NCI-H2171 treated with DMSO at 0.1 percent for 48 hours (cell line): Measurements from ENCODE around the gene MRPS24.

Experiments used
- DNase-seq: peaks from one replicate; lab custom pipeline; 2025; lab: John Stamatoyannopoulos, UW

The MRPS24 gene

DNA sequence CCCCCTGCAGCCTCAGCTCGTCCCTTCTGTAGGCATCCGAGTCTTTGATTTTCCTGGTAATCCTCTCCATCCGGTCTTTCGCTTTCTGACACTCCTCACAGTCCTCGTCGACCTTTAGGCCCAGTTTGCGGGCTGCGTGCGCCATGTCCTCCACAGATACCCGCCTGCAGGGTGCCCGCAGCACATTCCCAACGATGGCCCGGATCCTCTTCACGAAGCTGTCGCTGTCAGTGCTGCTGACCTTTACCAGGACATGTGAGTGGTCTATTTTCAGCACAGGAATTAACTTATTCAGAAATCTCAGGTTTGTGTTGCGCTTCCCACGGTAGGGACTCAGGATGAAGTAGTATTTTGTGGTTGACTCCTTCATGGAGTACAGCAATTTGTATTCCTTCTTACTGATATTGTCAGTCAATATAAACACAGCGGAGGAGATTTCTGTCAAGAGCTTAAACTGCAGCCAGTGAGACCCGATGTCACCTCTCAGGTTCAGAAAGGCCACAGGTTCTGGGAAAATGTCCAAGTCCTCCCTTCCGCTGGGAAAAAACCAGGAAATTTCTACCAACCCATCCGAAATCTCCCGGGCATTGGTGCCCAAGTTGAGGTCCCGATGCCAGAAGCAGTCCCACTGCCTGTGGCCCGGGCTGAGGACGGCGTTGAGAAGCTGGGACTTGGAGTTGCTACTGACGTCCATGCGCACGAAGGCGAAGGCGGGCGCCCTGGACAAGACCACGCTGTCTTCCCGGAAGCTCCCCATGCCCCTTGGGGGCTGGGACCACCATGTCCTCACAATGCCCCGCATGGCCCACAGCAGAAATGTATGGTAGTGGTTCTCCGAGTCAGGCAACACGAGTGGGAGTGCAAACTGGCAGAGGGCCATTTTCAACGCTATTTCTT lies 8.9 kb upstream of the MRPS24 start:
- DNase-seq, result no peak

GRCh38 chr7:43876976-43877745 lies 7.8 kb upstream of the MRPS24 start:
- no peak for DNase-seq

GRCh38 chr7:43876241-43876640 lies 6.9 kb upstream of the MRPS24 start:
- no peak for DNase-seq

DNA sequence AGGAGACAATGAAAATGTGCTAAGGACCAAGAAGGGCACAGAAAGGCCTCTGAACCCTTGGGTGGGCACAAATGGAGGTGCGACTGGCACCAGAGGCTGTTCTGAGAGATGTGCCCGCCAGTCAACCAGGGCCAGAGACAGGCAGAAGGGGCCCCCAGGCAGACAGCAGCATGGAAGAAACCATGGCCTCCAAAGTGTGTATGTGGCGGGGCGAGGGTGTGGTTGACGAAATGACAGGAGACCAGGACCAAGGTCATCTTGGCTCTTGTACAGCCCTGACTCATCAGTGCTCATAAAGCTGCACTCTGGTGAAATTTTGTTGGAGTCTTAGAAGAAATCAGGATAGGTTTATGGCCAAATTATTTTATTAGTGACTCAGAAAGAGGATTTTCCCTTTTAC lies 4.0 kb upstream of the MRPS24 start:
- no peak for DNase-seq

DNA sequence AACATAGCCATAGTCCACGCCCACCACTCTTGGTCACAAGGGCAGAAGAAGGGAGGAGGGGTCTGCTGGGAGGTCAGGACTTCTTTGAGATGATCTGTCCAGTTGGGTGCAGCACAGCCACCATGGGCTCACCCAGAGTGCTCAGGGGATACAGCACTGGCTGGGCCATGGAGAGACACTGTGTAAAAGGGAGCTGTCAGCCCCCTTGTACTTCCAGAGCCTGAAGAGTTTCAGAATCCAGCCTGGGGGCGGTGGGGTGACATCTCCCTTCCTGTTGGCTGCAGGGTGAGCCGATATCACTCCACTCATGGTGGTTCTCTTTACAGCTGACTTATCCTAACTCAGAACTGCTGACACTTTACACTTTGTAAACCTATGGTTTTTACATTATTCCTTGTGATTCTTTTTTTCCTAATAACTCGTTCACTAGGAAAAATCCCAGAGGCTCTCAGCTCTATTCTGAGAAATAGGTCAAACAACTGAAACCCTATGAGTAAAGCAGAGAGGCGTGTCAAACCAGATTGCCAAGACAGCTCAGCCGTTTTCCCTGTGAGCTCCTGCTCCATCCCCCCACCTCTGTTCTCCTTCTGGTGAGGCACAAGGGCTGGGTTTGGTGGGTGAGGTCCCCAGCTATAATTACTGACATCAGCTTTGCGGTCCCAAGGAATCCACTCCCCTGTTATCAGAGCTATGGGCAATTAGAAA lies 3.2 kb upstream of the MRPS24 start:
- no peak for DNase-seq

- no peak for DNase-seq
Measured at GRCh38 chr7:43871064-43871463, 1.7 kb upstream of the MRPS24 start.

- no peak for DNase-seq
Measured at GRCh38 chr7:43870316-43870715, 999 bp upstream of the MRPS24 start.

DNA sequence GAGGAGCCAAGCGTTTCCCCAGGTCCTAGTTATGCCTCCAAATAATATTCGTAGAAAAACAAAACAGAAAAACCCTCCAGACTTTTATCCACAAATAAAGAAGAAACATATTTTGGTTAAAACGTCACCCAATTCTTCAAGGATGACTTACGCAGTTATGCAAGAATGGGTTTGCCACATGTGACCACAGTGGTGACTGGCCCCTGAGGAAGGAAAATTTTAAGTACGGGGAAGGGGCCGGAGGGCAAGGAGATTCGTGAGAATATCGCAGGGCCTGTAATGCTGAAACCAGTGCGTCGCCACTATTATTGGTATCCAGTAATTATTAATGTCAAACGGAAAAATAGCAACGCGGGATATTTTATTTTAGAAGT lies 537 bp upstream of the MRPS24 start:
- no peak for DNase-seq

DNA sequence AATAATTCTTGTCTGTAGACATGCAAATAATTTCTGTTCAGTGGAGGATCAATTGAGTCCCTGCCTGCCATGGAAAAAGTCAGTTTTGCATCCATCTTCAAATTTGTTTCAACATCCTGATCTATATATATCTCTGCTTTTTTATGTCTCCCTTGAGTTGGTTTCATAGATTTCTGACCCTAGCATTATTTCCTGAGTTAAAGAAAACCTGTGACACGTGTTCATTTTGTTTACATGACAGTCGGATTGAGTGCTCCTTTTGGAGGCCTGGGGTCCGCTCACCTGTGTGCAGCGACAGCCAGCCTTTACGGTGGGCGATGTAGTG lies 674 bp downstream of the MRPS24 start:
- DNase-seq, result peak; percentile 33

GRCh38 chr7:43868181-43868580 lies 1.1 kb downstream of the MRPS24 start:
- no peak for DNase-seq

- no peak for DNase-seq
Measured at GRCh38 chr7:43865277-43865676, 4.0 kb downstream of the MRPS24 start.

GRCh38 chr7:43864126-43864525 lies 5.2 kb downstream of the MRPS24 start:
- DNase-seq, result no peak

- DNase-seq, result no peak
Measured at GRCh38 chr7:43856996-43857395, 12.3 kb downstream of the MRPS24 start.

- DNase-seq, result no peak
Measured at GRCh38 chr7:43856316-43856715, 13.0 kb downstream of the MRPS24 start.

DNA sequence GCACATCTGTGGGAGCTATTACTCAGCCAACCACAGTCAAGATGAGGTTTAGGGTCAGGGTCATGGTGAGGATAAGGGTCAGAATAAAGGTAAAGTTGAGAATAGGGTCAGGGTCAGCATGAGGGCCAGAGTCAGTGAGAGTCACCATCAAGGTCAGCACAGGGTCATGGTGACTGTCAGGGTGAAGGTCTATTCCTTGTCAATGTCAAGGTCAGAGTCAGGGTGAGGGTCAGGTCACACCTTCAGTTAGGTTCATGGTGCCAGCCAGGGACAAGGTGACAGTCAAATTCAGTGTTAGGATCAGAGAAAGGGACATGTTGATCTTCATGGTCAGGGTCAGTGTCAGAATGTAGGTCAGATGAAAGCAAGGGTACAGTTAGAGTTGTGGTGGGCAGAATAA lies 14.1 kb downstream of the MRPS24 start:
- no peak for DNase-seq

DNA sequence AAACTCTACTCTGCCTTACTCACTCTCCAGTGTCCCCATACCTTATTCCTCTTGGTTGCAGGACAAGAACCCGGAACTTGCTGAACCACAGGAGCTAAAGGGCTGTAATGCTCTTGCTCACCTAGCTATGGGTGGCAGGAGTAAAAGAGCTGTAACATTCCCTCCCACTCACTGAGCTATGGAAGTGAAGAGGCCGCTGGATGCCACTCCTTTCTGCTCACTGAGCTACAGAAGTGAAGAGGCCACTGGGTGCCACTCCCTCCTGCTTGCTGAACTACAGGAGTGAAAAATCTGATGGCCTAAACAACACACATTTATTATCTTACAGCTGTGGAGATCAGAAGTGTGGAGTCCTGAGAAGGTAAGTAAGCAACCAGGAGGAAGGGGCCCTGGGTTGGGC lies 17.5 kb downstream of the MRPS24 start:
- no peak for DNase-seq

GRCh38 chr7:43850348-43851116 lies 18.8 kb downstream of the MRPS24 start:
- DNase-seq, result no peak

- DNase-seq, result no peak
Measured at GRCh38 chr7:43849047-43849446, 20.3 kb downstream of the MRPS24 start.

- no peak for DNase-seq
Measured at GRCh38 chr7:43847496-43847895, 21.8 kb downstream of the MRPS24 start.

DNA sequence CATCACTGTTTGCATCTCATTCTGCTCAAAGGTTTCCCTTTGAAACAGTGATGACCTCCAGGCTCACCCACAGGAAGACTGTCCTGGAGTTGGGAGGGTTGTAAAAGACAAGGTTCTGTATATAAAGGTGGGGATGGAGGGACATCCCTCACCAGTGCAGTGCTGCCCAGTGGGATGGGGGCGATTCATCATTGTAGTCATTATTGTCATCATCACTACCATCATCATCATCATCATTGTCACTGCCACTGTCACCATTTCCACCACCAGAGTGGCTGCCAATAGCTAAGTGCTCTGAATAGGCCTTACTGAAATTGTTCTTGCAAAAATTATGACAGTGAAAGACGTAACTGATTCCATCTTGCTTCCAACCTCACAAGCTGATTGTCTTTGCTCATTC lies 24.7 kb downstream of the MRPS24 start:
- no peak for DNase-seq

DNA sequence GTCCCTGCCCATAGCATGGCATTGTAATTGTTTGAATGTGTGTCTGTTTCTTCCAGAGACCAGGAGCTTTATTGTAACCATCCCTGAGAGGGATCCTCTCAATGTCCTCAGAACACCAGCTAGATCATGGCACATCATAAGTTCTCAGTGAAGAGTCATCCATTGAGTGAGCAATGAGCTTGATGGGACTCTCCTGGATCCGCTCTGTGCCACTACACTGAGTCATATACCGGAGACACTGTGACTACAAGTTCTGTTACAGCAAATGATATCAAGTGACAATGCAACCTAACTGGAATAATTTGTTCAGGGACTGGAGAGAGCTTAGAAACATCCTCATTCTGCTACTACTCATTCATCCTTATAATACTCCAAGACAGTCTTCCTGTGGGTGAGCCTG lies 25.1 kb downstream of the MRPS24 start:
- DNase-seq, result no peak

- DNase-seq, result no peak
Measured at GRCh38 chr7:43843296-43843695, 26.0 kb downstream of the MRPS24 start.
